AG04449 (cell line): ENCODE results near the gene TRAF3.

Experiments used
- CTCF ChIA-PET: fragments of 350-600 bp; formaldehyde crosslinking; extraction: SDS; loops from one replicate; lab custom pipeline; 2021; ENCODE audit warnings: antibody characterized with exemption; lab: Yijun Ruan, JAX
- POLR2A ChIA-PET: fragments of 400-600, 350-600 bp; formaldehyde crosslinking; extraction: SDS; loops from one replicate; lab custom pipeline; 2020; ENCODE audit warnings: antibody characterized with exemption, inconsistent platforms; lab: Yijun Ruan, JAX
- DNase-seq: peaks from one replicate; pipeline ENCODE4 v3.0.0-alpha.2; 2010; ENCODE audit warnings: low read depth, low spot score
- H3K4me3 ChIP-seq: 2 replicates; pipeline ENCODE4 v1.5.1; 2011; ENCODE audit warnings: low read depth, mild to moderate bottlenecking, control low read depth, low read length
- CTCF ChIP-seq: IDR thresholded peaks from one replicate; pipeline ENCODE4 v1.5.1; 2011; ENCODE audit warnings: mild to moderate bottlenecking, moderate library complexity, low read length, control low read depth, inconsistent platforms; ENCODE audit not compliant: insufficient read depth; ENCODE audit errors: missing control alignments

The TRAF3 gene

DNA sequence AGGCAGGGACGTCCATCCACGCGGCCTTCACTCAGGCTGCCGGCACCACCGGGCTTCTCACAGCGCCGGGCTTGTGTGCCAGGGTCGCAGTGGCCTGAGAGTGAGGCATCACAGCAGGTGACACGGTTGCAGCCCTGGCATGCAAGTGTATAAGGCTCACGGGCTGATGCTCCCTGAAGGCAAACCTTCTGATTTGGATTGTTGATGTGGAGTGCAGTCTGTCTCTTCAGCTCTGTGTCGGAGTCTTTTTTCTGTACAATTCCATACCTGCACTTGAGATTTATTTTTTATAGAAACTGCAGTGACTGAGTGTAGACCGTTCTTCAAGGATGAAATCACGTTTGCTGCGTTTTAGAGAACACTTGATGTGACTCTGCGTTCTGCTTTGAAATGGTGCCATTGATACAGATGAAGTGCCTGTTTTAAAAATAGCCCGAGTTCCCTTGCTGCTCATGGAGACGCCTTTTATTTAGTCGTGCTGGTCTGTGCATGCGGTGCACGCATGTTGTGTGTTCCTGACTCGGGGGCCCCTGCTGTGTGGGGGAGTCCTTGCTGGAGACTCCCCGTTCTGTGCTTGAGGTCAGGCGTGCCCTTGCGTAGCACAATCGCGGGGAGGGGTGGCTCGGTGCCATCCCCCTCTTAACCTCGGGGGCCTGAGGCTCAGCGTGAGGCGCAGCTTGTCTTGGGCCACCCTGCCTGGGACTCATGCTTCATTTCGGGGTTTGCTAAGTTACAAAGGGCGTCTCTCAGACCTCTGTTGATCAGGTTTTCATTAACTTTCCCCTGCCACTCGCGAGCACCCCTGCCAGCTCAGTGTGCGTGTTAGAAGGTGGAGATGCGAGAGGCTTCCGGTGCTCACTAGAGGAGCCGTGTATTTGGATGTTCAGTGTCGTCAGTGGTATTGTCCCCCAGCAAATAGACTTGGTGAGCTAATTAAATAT is 123.7 kb downstream of the TRAF3 start:
- CTCF ChIA-PET, result interaction anchor here (0.9 kb wide), 1 partner anchor 12 kb away, joined by 3 read pairs; no protein-coding TSS in a partner anchor

DNA sequence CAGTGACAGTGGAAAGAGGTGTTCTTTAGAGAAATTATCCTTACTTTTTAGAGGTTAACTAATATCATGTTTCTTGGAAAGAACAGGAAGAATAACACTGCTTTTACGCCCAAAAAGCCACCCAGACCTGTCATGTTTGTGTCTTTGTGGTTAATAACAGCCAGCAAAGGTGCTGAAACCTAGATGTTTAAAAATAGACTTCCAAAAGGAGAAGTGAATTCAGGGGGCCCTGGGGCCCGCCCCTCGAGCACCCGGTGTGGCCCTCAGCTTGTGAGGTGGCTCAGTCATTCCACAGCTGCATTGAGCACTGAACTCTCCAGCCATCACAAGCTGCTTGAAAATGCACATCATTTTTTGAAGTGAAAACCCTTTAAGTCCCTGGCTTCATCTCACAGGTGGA is 124.4 kb downstream of the TRAF3 start:
- POLR2A ChIA-PET, result no interaction called here
- DNase-seq, result no peak
- H3K4me3 ChIP-seq, result no peak overlapping the region
- CTCF ChIA-PET, result interaction anchor here (0.9 kb wide), 1 partner anchor 12 kb away, joined by 3 read pairs; no protein-coding TSS in a partner anchor
- no peak for TF ChIP-seq CTCF

More for the DNA sequence above, 123.7 kb downstream of the TRAF3 start:
- no peak overlapping the region for H3K4me3 ChIP-seq
- POLR2A ChIA-PET, result no interaction called here
- no peak for DNase-seq
- no peak for TF ChIP-seq CTCF

GRCh38 chr14:102902086-102902485 is 124.8 kb downstream of the TRAF3 start:
- CTCF ChIA-PET, result interaction anchor here (0.9 kb wide), 1 partner anchor 11 kb away, joined by 3 read pairs; no protein-coding TSS in a partner anchor
- no peak for TF ChIP-seq CTCF

DNA sequence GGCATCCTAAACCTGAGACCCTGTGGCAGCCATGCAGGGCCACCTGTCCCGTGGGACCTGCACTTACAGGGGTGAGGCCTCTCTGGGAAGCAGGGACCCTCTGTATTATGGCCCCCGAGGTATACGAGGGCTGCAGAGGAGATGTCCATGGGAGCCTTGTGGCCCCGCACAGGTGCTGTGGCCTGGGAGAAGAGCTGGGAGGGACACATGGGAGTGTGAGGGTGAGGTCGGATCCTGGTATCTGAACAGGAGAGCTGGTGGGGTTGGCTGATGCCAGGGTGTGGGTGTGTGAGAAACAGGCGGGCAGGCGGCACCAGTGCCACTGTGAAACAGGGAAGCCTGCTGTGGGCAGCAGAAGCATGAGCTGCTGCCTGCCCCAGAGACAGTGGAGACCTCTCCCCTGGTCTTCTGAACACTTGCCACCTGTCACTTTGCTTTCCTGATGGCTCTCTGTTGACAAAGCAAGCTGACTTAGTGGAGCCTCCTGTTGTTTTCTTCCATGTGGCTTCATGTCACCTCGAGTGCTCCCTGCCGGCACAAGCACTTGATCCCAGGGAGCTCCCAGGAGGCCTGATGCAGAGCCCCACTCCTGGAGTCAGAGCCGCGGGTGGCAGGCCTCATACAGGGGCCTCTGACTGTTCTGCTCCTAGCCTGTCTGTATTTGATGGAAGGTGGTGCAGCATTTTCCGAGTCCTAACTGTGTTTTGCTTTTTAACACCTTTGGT is 125.4 kb downstream of the TRAF3 start:
- DNase-seq, result no peak
- POLR2A ChIA-PET, result no interaction called here
- no peak overlapping the region for H3K4me3 ChIP-seq
- TF ChIP-seq CTCF, result no peak
- CTCF ChIA-PET, result no interaction called here

More at GRCh38 chr14:102902086-102902485, 124.8 kb downstream of the TRAF3 start:
- DNase-seq, result no peak
- POLR2A ChIA-PET, result no interaction called here
- no peak overlapping the region for H3K4me3 ChIP-seq

GRCh38 chr14:102903248-102903888 is 126.1 kb downstream of the TRAF3 start:
- TF ChIP-seq CTCF, result no peak
- ChIA-PET CTCF (no interaction called here), POLR2A (no interaction called here)
- H3K4me3 ChIP-seq, result no peak overlapping the region
- DNase-seq, result no peak
